NCI-H1105 treated with DMSO at 0.1 percent for 48 hours (cell line): ENCODE measurements around the gene INPP5F.
"Not testable (repeated sequence)": the region's sequence is repeated elsewhere in the genome, so short reads cannot be mapped to it uniquely, and the experiment has no call there.

Experiments used
- DNase-seq: peaks from one replicate; lab custom pipeline; 2025; lab: John Stamatoyannopoulos, UW

INPP5F gene

GRCh38 chr10:119742947-119743648 lies 17.2 kb downstream of the INPP5F start:
- no peak for DNase-seq

- DNase-seq: no peak
Observed at GRCh38 chr10:119747940-119748339, 22.1 kb downstream of the INPP5F start.

GRCh38 chr10:119748871-119749270 lies 23.0 kb downstream of the INPP5F start:
- DNase-seq: no peak

- no peak for DNase-seq
Observed at GRCh38 chr10:119749455-119749854, 23.6 kb downstream of the INPP5F start.

- peak; percentile 44 for DNase-seq
Observed at GRCh38 chr10:119750391-119751230, 24.8 kb downstream of the INPP5F start.

GRCh38 chr10:119753309-119753708 lies 27.5 kb downstream of the INPP5F start:
- DNase-seq: no peak

GRCh38 chr10:119754085-119754484 lies 28.2 kb downstream of the INPP5F start:
- DNase-seq: peak; percentile 2

- DNase-seq: no peak
Observed at GRCh38 chr10:119754936-119755335, 29.1 kb downstream of the INPP5F start.

- no peak for DNase-seq
Observed at GRCh38 chr10:119755446-119755845, 29.6 kb downstream of the INPP5F start.

- no peak for DNase-seq
Observed at GRCh38 chr10:119758448-119759195, 32.8 kb downstream of the INPP5F start.

- DNase-seq: no peak
Observed at GRCh38 chr10:119759832-119760231, 34.0 kb downstream of the INPP5F start.

- no peak for DNase-seq
Observed at GRCh38 chr10:119761106-119761505, 35.3 kb downstream of the INPP5F start.

- DNase-seq: no peak
Observed at GRCh38 chr10:119762035-119762434, 36.2 kb downstream of the INPP5F start.

- no peak for DNase-seq
Observed at GRCh38 chr10:119762805-119763798, 37.3 kb downstream of the INPP5F start.

GRCh38 chr10:119768455-119769094 lies 42.7 kb downstream of the INPP5F start:
- no peak for DNase-seq

- no peak for DNase-seq
Observed at GRCh38 chr10:119769886-119770285, 44.0 kb downstream of the INPP5F start.

- DNase-seq: no peak
Observed at GRCh38 chr10:119770928-119771327, 45.1 kb downstream of the INPP5F start.

- DNase-seq: no peak
Observed at GRCh38 chr10:119772334-119772733, 46.5 kb downstream of the INPP5F start.

GRCh38 chr10:119773041-119773440 lies 47.2 kb downstream of the INPP5F start:
- not testable (repeated sequence) for DNase-seq

GRCh38 chr10:119775529-119775928 lies 49.7 kb downstream of the INPP5F start:
- DNase-seq: no peak

GRCh38 chr10:119776536-119776935 lies 50.7 kb downstream of the INPP5F start:
- no peak for DNase-seq
